Measurements from ENCODE around the gene NDNF.

NDNF gene

GRCh38 chr4:121072224-121073003, at the start of gene NDNF:
Gene NDNF, minus strand, starts transcription at chr4:121072535. Its CDS starts 26,698 bp downstream, at chr4:121045837.
- DNase-seq (ENCODE audit: low spot score), result peak; percentile 84

DNA sequence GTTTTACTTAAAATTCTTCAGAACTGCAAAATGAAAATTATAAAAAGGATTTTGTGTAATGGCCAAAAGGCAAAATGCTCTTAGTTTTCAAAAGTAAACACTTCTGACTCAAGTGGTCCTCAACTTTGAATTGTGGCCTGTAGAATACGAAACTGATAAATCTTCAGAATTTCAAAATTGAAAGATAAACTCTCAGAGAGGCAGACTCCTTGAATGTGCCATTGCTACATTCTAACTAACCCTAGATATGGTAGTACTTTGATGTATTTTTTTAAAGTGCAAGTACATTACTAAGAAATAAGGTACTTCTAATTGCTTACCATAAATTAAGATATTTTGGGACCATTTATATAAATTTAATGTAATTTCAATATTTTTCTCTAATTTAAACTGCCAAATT, 47.4 kb upstream of the NDNF start:
- no peak for DNase-seq (ENCODE audit: low spot score)

GRCh38 chr4:121118344-121118743, 46.0 kb upstream of the NDNF start:
- no peak for DNase-seq (ENCODE audit: low spot score)

GRCh38 chr4:121114756-121115155, 42.4 kb upstream of the NDNF start:
- no peak for DNase-seq (ENCODE audit: low spot score)

DNA sequence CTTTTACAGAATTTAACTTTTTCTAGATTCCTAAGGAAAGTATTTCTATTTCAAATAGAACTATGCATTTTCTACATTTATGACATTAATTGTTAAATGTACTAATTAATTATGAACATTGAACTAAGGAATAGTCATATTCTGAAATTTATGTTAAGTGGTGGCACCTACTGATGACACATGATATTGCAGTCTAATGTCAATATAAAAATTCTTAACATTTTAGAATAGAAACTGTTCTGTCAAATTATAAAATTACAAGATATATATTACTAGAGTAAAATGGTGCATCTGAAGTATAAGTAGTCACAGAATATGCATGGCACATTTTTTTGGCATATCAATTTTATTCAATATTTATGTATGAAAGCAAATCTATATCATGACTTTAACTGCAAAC, 40.2 kb upstream of the NDNF start:
- no peak for DNase-seq (ENCODE audit: low spot score)

GRCh38 chr4:121108557-121108956, 36.2 kb upstream of the NDNF start:
- no peak for DNase-seq (ENCODE audit: low spot score)

DNA sequence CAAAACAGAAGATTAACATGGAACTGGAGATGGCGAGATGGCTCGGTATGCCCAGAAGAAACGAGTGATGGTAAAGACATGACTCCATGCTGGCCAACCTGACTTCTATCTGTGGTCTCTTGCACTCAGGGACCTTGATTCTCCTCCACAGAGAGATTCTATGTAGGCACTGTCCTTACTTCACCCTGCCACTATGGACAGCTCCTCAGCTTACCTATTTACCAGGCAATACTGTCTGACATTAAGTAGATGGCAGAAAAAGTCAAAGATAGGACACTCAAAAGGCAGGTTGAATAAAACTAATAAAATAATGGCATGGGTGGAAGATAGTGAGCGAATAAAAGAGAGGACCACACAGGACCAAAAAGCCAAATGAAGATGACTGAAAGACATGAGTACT, 35.2 kb upstream of the NDNF start:
- no peak for DNase-seq (ENCODE audit: low spot score)

DNA sequence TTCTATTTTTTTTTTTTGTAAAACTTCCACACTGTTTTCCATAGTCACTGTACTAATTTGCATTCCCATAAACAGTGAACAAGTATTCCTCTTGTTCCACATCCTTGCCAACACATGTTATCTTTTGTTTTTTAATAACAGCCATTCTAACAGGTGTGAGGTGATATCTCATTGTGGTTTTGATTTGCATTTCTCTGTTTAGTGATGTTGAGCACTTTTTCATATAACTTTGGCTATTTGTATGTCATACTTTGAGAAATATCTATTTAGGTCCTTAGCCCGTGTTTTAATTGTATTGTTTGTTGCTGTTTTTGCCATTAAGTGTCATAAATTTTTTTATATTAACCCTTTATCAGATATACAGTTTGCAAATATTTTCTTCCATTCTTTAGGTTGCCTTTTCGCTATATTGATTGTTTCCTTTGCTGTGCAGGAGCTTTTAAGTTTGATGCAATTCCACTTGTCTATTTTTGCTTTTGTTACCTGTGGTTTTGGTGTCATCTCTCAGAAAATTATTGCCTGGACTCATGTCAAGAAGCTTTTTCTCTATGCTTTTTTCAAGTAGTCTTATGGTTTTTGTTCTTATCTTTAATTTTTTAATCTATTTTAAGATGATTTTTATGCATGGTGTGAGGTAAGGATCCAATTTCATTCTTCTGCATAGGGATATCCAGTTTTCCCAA, 27.9 kb upstream of the NDNF start:
- DNase-seq (ENCODE audit: low spot score), result no peak

- no peak for DNase-seq (ENCODE audit: low spot score)
These were observed 25.9 kb upstream of the NDNF start for GRCh38 chr4:121098266-121098665.

DNA sequence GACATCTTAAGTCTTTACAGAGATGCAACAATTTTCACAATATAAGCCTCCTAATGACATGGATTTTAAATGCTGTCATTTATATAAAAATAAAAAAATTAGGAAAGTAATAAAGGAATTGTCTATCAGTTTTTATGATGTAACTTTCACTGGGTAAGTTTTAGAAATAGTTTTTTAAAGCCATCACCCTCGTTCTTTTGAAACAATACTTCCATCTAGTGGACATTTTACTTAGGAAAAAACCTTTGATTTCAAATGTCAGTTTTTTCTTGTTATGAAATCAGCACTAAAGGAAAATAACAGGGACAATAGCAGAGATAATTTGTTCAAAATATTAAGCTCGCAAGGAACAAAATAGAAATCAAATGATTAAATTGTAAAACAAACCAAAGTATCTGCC, 24.3 kb upstream of the NDNF start:
- no peak for DNase-seq (ENCODE audit: low spot score)

DNA sequence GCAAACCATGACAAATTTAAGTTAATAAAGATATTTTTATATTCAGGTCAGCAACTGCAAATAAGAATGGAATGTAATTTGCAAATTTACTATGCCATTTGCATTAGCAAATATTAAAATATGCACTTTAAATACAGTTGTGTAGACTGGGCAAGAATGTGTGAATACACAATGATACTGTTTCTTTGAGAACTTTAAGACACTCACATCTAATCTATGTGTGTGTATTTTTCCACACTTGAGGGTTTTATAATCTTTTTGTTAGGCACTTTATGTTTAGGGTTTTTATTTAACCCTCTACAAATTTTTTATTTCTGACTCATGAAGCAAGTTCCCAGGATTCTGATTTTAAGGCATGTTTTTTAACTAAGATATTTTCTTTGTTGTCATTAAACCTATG, 23.9 kb upstream of the NDNF start:
- no peak for DNase-seq (ENCODE audit: low spot score)

DNA sequence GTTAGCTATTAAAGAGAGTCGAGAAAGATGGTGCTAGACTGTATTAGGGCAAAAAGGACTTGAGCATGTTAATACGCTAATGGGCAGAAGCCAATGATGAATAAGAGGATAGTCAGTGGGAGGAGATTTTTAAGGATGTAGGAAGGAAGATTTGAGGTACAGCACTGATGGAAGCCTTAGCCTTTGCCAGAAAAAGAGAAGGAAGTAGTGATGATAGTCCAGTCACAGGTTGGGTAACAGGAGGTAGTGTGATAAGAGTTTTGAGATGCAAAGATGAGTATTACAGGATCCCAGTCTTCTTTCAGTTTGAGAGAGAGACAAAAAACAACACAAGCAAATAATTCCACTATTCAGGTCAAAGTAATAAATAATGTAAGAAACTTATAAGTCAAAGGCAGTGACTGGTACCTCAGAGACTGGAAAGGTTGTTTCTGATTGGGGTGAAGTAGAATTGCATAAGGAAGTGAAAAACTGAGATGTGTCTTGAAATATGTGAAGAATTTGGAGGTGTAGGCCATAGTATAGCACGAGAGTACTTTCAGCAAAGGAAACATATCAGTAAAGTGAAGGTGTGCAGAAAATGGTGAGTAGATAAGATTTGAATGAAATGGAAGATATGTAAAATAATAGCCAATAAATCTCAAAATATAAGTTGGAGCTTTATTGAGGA, 22.1 kb upstream of the NDNF start:
- DNase-seq (ENCODE audit: low spot score), result no peak

DNA sequence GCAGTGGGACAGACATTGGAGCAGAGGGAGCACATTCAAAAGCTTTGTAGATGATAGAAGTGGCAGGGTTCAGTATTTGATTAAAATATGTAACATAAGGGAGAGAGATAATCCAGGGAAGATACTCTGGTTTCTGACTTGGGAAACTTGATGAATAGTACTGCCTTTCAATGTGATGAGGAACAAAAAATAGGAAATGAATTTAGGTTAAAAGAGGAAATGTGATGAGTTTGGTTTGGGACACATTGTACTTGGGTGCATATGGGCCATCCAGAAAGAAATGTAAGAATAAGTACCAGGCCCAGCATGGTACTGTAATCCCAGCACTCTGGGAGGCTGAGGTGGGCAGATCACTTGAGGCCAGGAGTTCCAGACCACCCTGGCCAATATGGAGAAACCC, 20.9 kb upstream of the NDNF start:
- no peak for DNase-seq (ENCODE audit: low spot score)

DNA sequence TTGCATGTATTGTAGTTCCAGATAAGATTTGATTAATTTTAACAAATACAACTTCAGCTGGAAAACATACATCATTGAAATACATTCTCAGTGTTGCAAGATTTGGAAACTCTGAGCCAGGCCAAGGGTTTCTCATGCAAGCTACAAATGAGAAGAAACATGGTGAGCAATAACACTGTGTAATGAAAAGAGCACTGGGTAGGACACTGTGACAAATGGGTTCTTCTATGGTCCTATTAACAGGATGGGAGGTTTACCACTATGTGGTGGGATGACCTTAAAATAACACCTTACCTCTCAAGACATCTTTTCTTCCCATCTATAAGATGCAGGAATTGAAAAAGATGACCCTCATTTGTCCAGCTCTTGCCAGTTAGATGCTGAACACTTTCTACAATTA, 19.6 kb upstream of the NDNF start:
- no peak for DNase-seq (ENCODE audit: low spot score)

GRCh38 chr4:121088867-121089266, 16.5 kb upstream of the NDNF start:
- DNase-seq (ENCODE audit: low spot score), result no peak

- DNase-seq (ENCODE audit: low spot score), result no peak
These were observed 7.0 kb upstream of the NDNF start for GRCh38 chr4:121079376-121079775.

- DNase-seq (ENCODE audit: low spot score), result no peak
These were observed 5.2 kb upstream of the NDNF start for GRCh38 chr4:121077496-121077895.

DNA sequence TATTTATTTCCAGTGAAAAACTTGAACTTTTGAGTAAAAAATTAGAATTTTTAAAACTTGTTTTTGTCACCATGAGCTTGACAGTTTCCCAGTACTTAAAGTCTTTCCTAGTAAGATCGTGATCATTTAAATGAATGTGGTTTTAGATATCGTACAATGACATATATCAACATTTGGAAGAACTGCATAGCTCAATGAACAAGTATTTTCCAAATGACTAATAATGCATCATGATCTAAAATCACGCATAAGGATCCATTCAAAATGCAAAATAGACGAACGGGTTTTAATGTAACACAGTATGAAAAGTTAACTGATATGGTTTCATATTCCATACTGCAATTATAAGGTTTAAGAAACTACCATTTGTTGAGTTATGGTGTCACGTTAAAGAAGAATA, 4.1 kb upstream of the NDNF start:
- no peak for DNase-seq (ENCODE audit: low spot score)

- DNase-seq (ENCODE audit: low spot score), result no peak
These were observed 1.5 kb upstream of the NDNF start for GRCh38 chr4:121073672-121074381.

DNA sequence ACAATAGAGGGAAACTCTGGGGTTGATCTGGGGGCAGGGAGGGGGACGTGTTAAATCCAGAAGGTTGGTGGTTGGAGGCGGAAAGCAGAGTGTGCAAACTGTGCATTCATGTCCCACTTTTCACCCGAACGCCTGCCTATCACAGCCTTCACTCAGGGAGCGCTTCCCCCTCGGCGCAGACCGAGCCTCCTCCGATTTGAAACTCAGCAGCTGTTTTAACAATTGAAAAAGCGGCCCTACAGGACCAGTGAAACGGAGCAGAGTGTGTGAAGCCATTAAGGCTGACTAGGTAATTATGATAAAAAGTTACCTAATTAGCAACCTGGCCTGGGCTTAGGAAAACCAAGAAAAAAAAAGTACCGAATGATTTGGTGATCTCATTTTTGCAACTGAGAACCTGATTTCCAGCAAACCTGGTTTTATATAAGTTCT, 685 bp upstream of the NDNF start:
- DNase-seq (ENCODE audit: low spot score), result no peak

DNA sequence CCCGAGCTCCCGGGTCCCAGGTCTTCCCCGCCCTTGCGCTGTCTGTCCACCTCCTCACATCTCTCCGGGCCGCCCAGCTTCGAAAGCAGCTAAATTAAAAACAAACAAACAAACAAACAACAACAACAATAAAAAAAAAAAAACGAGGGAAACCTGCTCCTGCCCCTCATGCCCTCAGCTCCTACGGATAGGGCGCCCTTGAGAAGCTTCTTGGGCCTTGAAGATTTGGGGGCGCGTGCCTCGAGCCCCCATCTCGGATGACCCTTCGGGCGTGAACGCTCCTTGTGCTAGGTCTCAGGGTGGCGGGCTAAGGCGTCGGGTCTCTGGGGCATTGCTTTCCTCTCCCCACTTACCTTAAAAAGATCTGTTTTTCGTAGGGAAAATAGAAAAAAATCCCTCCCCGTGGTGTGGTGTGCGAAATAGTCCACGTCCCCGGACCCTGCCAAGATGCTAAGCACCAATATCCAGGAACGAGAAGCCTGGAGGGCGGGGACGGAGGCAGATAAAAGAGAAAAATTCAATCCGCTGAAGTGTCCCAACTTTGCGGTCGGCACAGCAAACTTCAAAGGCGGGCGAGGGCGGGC, 603 bp downstream of the NDNF start:
- no peak for DNase-seq (ENCODE audit: low spot score)

Data from left forelimb (tissue), 1 donor.